Activated CD8-positive, alpha-beta T cell treated with anti-CD3 and anti-CD28 coated beads for 36 hours (primary cell): ENCODE measurements around the gene INPP5A. TPM values are rescaled to one million over a fixed set of nuclear protein-coding genes. Genes with fewer than 3 reads are reported as not detected.

Experiments
- ATAC-seq: fragments of 200-7000 bp; cut with Tn5 transposase; one replicate; pipeline ENCODE4 v1.10.0; 2021; ENCODE audit warnings: mild to moderate bottlenecking, moderate library complexity
- CTCF ChIA-PET: fragments of 350-600 bp; sonication (Branson Sonifier 250); formaldehyde crosslinking; loops from one replicate; lab custom pipeline; 2021; ENCODE audit warnings: antibody characterized with exemption; lab: Charles Lee
- POLR2A ChIA-PET: fragments of 350-600 bp; sonication (Branson Sonifier 250); formaldehyde crosslinking; loops from one replicate; lab custom pipeline; 2021; ENCODE audit warnings: antibody characterized with exemption; lab: Charles Lee
- DNase-seq: peaks from one replicate; pipeline ENCODE4 v3.0.0-alpha.2; 2020
- H3K27ac Mint-ChIP-seq: one replicate; pipeline ENCODE4 v1.8.0; 2021; ENCODE audit warnings: mild to moderate bottlenecking, mixed read lengths
- H3K27me3 Mint-ChIP-seq: one replicate; pipeline ENCODE4 v1.8.0; 2021; ENCODE audit warnings: mixed read lengths
- H3K36me3 Mint-ChIP-seq: one replicate; pipeline ENCODE4 v1.8.0; 2021; ENCODE audit warnings: low read depth, mixed read lengths
- H3K4me1 Mint-ChIP-seq: one replicate; pipeline ENCODE4 v1.8.0; 2021; ENCODE audit warnings: low read depth, mixed read lengths
- H3K4me3 Mint-ChIP-seq: one replicate; pipeline ENCODE4 v1.8.0; 2021; ENCODE audit warnings: mild to moderate bottlenecking, moderate library complexity, mixed read lengths
- H3K9me3 Mint-ChIP-seq: one replicate; pipeline ENCODE4 v1.8.0; 2021; ENCODE audit warnings: mixed read lengths
- intact Hi-C: fragments of 100-400 bp; cut with micrococcal nuclease; formaldehyde crosslinking; loops from one replicate; pipeline ENCODE4 v1.10.0; 2022
- total RNA-seq, 2 experiments: library from RNA; stranded (reverse); gene quantifications; one replicate each; pipeline ENCODE4 v1.2.3, GENCODE V29; 2021
- TF ChIP-seq, protein P1 (sequence below): fragments of 200-600 bp; IDR thresholded peaks from one replicate; pipeline ENCODE4 v1.8.0; 2022; ENCODE audit warnings: antibody characterized with exemption, mild to moderate bottlenecking

Gene INPP5A
- total RNA-seq, 2 experiments from 2014 or later = 9.6 to 10.4 TPM

DNA sequence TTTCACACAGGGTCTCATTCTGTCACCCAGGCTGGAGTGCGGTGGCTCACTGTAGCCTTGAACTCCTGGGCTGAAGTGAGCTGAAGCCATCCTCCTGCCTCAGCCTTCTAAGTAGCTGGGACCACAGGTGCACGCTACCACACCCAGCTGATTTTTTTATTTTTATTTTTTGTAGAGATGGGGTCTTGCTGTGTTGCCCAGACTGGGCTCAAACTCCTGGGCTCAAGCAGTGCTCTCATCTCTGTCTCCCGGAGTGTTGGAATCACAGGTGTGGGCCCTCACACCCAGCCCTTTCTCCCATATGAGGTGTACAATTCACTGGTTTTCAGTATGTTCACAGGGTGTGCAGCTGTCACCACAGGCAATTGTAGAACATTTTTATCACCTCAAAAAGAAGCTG is 5.2 kb downstream of the INPP5A start:
- POLR2A ChIA-PET = interaction anchor here (0.8 to 5.3 kb wide), 2 partner anchors 8 to 28 kb away, joined by 3 to 32 read pairs; no protein-coding TSS in a partner anchor
- Mint-ChIP-seq H3K27me3 (no peaks in the 10 kb centered on the region), H3K36me3 (peaks cover 4% of the 10 kb centered on the region), H3K4me1 (peaks cover 82% of the 10 kb centered on the region), H3K27ac (no peak overlapping the region), H3K4me3 (no peak overlapping the region), H3K9me3 (no peaks in the 10 kb centered on the region)
- CTCF ChIA-PET = no interaction called here
- TF ChIP-seq, protein P1, sequence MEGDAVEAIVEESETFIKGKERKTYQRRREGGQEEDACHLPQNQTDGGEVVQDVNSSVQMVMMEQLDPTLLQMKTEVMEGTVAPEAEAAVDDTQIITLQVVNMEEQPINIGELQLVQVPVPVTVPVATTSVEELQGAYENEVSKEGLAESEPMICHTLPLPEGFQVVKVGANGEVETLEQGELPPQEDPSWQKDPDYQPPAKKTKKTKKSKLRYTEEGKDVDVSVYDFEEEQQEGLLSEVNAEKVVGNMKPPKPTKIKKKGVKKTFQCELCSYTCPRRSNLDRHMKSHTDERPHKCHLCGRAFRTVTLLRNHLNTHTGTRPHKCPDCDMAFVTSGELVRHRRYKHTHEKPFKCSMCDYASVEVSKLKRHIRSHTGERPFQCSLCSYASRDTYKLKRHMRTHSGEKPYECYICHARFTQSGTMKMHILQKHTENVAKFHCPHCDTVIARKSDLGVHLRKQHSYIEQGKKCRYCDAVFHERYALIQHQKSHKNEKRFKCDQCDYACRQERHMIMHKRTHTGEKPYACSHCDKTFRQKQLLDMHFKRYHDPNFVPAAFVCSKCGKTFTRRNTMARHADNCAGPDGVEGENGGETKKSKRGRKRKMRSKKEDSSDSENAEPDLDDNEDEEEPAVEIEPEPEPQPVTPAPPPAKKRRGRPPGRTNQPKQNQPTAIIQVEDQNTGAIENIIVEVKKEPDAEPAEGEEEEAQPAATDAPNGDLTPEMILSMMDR = no peak
- DNase-seq (no peak), ATAC-seq (no peak)
- intact Hi-C loops = loop anchor here (5.0 to 10.0 kb wide), 3 partner anchors 34 to 92 kb away; no protein-coding TSS in a partner anchor

- Mint-ChIP-seq H3K36me3 (peaks cover 4% of the 10 kb centered on the region), H3K4me1 (peaks cover 79% of the 10 kb centered on the region), H3K4me3 (peak overlapping the region; percentile 51), H3K9me3 (no peaks in the 10 kb centered on the region), H3K27me3 (no peaks in the 10 kb centered on the region), H3K27ac (peak overlapping the region; percentile 0)
- TF ChIP-seq, protein P1 = no peak
- POLR2A ChIA-PET = no interaction called here
- intact Hi-C loops = loop anchor here (5.0 to 10.0 kb wide), 3 partner anchors 33 to 91 kb away; no protein-coding TSS in a partner anchor
- ATAC-seq (no peak), DNase-seq (peak; percentile 23)
- CTCF ChIA-PET = interaction anchor here (0.6 kb wide), 1 partner anchor 191 kb away, joined by 3 read pairs; no protein-coding TSS in a partner anchor
Observed at GRCh38 chr10:132543916-132544743, 6.5 kb downstream of the INPP5A start.

GRCh38 chr10:132544744-132545658 is 7.4 kb downstream of the INPP5A start:
- Mint-ChIP-seq H3K9me3 (no peaks in the 10 kb centered on the region), H3K4me1 (peaks cover 71% of the 10 kb centered on the region), H3K27me3 (no peaks in the 10 kb centered on the region), H3K27ac (peak overlapping the region; percentile 0), H3K4me3 (peak overlapping the region; percentile 51), H3K36me3 (peaks cover 4% of the 10 kb centered on the region)
- DNase-seq = peak; percentile 24
- ChIA-PET CTCF (no interaction called here), POLR2A (no interaction called here)
- TF ChIP-seq, protein P1 = no peak
- no peak for ATAC-seq
- intact Hi-C loops = loop anchor here (5.0 to 10.0 kb wide), 3 partner anchors 32 to 90 kb away; no protein-coding TSS in a partner anchor

DNA sequence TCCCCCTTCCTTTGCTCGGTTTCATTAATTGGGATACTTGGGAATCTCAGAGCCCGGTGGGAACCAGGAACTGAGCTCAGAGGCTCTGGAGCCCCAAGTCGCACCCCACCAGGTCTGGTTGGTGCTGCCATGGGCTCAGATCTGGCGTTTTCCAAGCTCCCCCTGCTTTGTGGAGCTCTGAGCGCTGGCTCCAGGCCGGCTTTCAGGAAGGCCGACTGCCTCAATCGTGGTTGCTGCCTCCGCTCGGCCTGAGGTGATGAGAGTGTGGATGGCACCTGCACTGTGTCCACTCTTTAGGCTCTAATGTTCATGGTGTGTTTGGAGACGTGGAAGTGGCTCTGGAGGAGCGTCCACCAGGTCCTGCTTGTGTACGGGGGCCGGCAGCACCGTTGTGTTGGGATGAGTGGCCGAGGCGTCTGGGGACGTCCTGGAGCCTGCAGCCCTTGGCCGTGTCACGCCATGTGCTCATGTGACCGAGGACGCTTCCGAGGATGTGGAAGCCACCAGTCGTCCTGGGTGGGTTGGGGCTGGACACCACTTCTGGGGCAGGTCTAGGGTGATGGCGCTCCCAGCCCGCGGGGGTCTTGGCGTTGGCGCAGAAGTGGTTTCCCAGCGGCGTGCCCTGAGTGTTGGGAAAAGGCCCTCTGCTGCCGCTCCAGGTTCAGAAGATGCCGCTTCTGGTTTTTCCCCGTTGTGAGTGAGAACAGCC is 8.2 kb downstream of the INPP5A start:
- ATAC-seq (no peak), DNase-seq (no peak)
- no peaks in the 10 kb centered on the region for H3K9me3 Mint-ChIP-seq
- H3K4me1 Mint-ChIP-seq = peaks cover 70% of the 10 kb centered on the region
- no peaks in the 10 kb centered on the region for H3K27me3 Mint-ChIP-seq
- H3K36me3 Mint-ChIP-seq = peaks cover 4% of the 10 kb centered on the region
- ChIA-PET CTCF (no interaction called here), POLR2A (no interaction called here)
- H3K27ac Mint-ChIP-seq = no peak overlapping the region
- no peak overlapping the region for H3K4me3 Mint-ChIP-seq
- intact Hi-C loops = loop anchor here (10.0 kb wide), 1 partner anchor 89 kb away; no protein-coding TSS in a partner anchor
- TF ChIP-seq, protein P1 = no peak
